H9 (cell line): ENCODE data around the gene ST6GAL1. TPM values are rescaled to one million over a fixed set of nuclear protein-coding genes. Genes with fewer than 3 reads are reported as not detected.
A peak's percentile ranks its signal among the peaks of the same experiment; 100 is the strongest.

Source experiments
- DNase-seq: peaks from one replicate; pipeline ENCODE4 v3.0.0-alpha.2; 2017
- H2AFZ ChIP-seq: one replicate; pipeline ENCODE4 v1.6.1; 2013; ENCODE audit warnings: mild to moderate bottlenecking, low read length, control low read depth, moderate library complexity
- H2AK5ac ChIP-seq: 2 replicates; pipeline ENCODE4 v1.6.1; 2013; ENCODE audit warnings: low read length, control low read depth, mixed read lengths; ENCODE audit not compliant: insufficient read length
- H2BK120ac ChIP-seq: one replicate; pipeline ENCODE4 v1.6.1; 2013; ENCODE audit warnings: low read depth, mild to moderate bottlenecking, low read length, control low read depth, inconsistent platforms; ENCODE audit not compliant: poor library complexity, severe bottlenecking
- H2BK12ac ChIP-seq: 2 replicates; pipeline ENCODE4 v1.6.1; 2013; ENCODE audit warnings: low read length, control low read depth, mixed read lengths, low read depth; ENCODE audit not compliant: insufficient read length
- H2BK15ac ChIP-seq: 2 replicates; pipeline ENCODE4 v1.6.1; 2013; ENCODE audit warnings: low read depth, low read length, control low read depth
- H2BK20ac ChIP-seq: one replicate; pipeline ENCODE4 v1.6.1; 2013; ENCODE audit warnings: low read depth, mild to moderate bottlenecking, low read length, control low read depth, inconsistent platforms; ENCODE audit not compliant: poor library complexity, severe bottlenecking
- H2BK5ac ChIP-seq: 2 replicates; pipeline ENCODE4 v1.6.1; 2013; ENCODE audit warnings: low read length, control low read depth, mixed read lengths; ENCODE audit not compliant: insufficient read length
- H3K14ac ChIP-seq: 2 replicates; pipeline ENCODE4 v1.6.1; 2013; ENCODE audit warnings: low read length, control low read depth; ENCODE audit not compliant: insufficient read depth
- H3K18ac ChIP-seq: 2 replicates; pipeline ENCODE4 v1.6.1; 2013; ENCODE audit warnings: low read depth, mild to moderate bottlenecking, mixed read lengths, low read length, control low read depth; ENCODE audit not compliant: insufficient read length
- H3K23ac ChIP-seq: 2 replicates; pipeline ENCODE4 v1.6.1; 2013; ENCODE audit warnings: low read length, control low read depth, mixed read lengths, low read depth; ENCODE audit not compliant: insufficient read length
- H3K23me2 ChIP-seq: 2 replicates; pipeline ENCODE4 v1.6.1; 2013; ENCODE audit warnings: low read depth, mild to moderate bottlenecking, mixed read lengths, low read length, control low read depth; ENCODE audit not compliant: insufficient read length, poor library complexity, severe bottlenecking
- H3K27ac ChIP-seq: 2 replicates; pipeline ENCODE4 v1.5.1; 2013; ENCODE audit warnings: low read length, control low read depth, mixed read lengths, low read depth; ENCODE audit not compliant: insufficient read length
- H3K27me3 ChIP-seq: 2 replicates; pipeline ENCODE4 v1.6.1; 2013; ENCODE audit warnings: low read length, control low read depth, inconsistent platforms; ENCODE audit not compliant: insufficient read depth
- H3K4ac ChIP-seq: 2 replicates; pipeline ENCODE4 v1.6.1; 2013; ENCODE audit warnings: low read depth, mild to moderate bottlenecking, control low read depth, inconsistent platforms, low read length, moderate library complexity
- H3K4me1 ChIP-seq: 2 replicates; pipeline ENCODE4 v1.6.1; 2013; ENCODE audit warnings: low read length, control low read depth, inconsistent platforms; ENCODE audit not compliant: insufficient read depth
- H3K4me2 ChIP-seq: 2 replicates; pipeline ENCODE4 v1.6.1; 2013; ENCODE audit warnings: low read length, control low read depth, mixed read lengths; ENCODE audit not compliant: insufficient read length, insufficient read depth
- H3K56ac ChIP-seq: 2 replicates; pipeline ENCODE4 v1.6.1; 2013; ENCODE audit warnings: low read depth, mild to moderate bottlenecking, mixed read lengths, low read length, control low read depth; ENCODE audit not compliant: insufficient read length
- H3K79me1 ChIP-seq: 2 replicates; pipeline ENCODE4 v1.6.1; 2013; ENCODE audit warnings: low read depth, mild to moderate bottlenecking, moderate library complexity, low read length, control low read depth, inconsistent platforms; ENCODE audit not compliant: insufficient read depth, poor library complexity, severe bottlenecking
- H3K79me2 ChIP-seq: 2 replicates; pipeline ENCODE4 v1.6.1; 2013; ENCODE audit warnings: low read length, control low read depth, inconsistent platforms; ENCODE audit not compliant: insufficient read depth
- H3K9ac ChIP-seq: 2 replicates; pipeline ENCODE4 v1.6.1; 2013; ENCODE audit warnings: low read length, control low read depth, mixed read lengths; ENCODE audit not compliant: insufficient read length; ENCODE audit errors: extremely low read depth
- H3K9me3 ChIP-seq: one replicate; pipeline ENCODE4 v1.6.1; 2013; ENCODE audit warnings: low read depth, low read length, inconsistent platforms; ENCODE audit not compliant: control insufficient read depth
- H3T11ph ChIP-seq: one replicate; pipeline ENCODE4 v1.6.1; 2013; ENCODE audit warnings: mild to moderate bottlenecking, low read length, control low read depth, inconsistent platforms
- H4K20me1 ChIP-seq: one replicate; pipeline ENCODE4 v1.6.1; 2013; ENCODE audit not compliant: control insufficient read depth, insufficient read length, insufficient read depth
- H4K5ac ChIP-seq: 2 replicates; pipeline ENCODE4 v1.6.1; 2013; ENCODE audit warnings: low read depth, mild to moderate bottlenecking, mixed read lengths, low read length, control low read depth; ENCODE audit not compliant: insufficient read length
- H4K8ac ChIP-seq: replicated peaks from 2 replicates; pipeline ENCODE4 v1.6.1; 2013; ENCODE audit warnings: low read length, control low read depth, mixed read lengths, low read depth; ENCODE audit not compliant: insufficient read length
- H4K91ac ChIP-seq: 2 replicates; pipeline ENCODE4 v1.6.1; 2013; ENCODE audit warnings: low read depth, mild to moderate bottlenecking, moderate library complexity, mixed read lengths, low read length, control low read depth; ENCODE audit not compliant: insufficient read length
- H3K27ac Mint-ChIP-seq, 3 experiments: 2 replicates in 2 of 3; 3 replicates in 1 of 3; pipeline ENCODE4 v1.8.0; 2020 to 2021; ENCODE audit warnings: mixed read lengths in 3 of 3, mild to moderate bottlenecking in 1 of 3, moderate library complexity in 1 of 3
- H3K27me3 Mint-ChIP-seq: 2 replicates; pipeline ENCODE4 v1.8.0; 2021; ENCODE audit warnings: low read depth, mild to moderate bottlenecking, moderate library complexity, mixed read lengths
- H3K36me3 Mint-ChIP-seq, 3 experiments: 2 replicates in 2 of 3; 3 replicates in 1 of 3; pipeline ENCODE4 v1.8.0; 2020 to 2021; ENCODE audit warnings: low read depth in 3 of 3, mixed read lengths in 3 of 3; ENCODE audit not compliant: insufficient read depth in 1 of 3
- H3K4me1 Mint-ChIP-seq, 2 experiments: 2 replicates each; pipeline ENCODE4 v1.8.0; 2020; ENCODE audit warnings: mixed read lengths in 2 of 2
- H3K4me3 Mint-ChIP-seq, 2 experiments: 2 replicates in 1 of 2; 3 replicates in 1 of 2; pipeline ENCODE4 v1.8.0; 2020 to 2021; ENCODE audit warnings: mild to moderate bottlenecking in 2 of 2, mixed read lengths in 2 of 2, moderate library complexity in 1 of 2
- H3K9me3 Mint-ChIP-seq, 2 experiments: 2 replicates in 1 of 2; 3 replicates in 1 of 2; pipeline ENCODE4 v1.8.0; 2020; ENCODE audit warnings: mild to moderate bottlenecking in 2 of 2, mixed read lengths in 2 of 2, moderate library complexity in 1 of 2
- WGBS: extraction: QIAGEN DNeasy Blood & Tissue Kit; methylation state at CpG from one replicate; pipeline ENCODE4 v1.1.7; 2013; ENCODE audit warnings: missing lambda C conversion rate, low lambda C conversion rate, mixed read lengths; ENCODE audit not compliant: insufficient read length; ENCODE audit errors: extremely low coverage; 5-methylcytosine and 5-hydroxymethylcytosine counted together
- total RNA-seq: library from RNA; stranded (reverse); gene quantifications from 2 replicates; pipeline ENCODE4 v1.2.1, GENCODE V29; 2021
- TF ChIP-seq, protein P1 (sequence below): fragments of 200-600 bp; sonication (generic); conservative IDR thresholded peaks from 3 replicates; pipeline ENCODE4 v1.8.0; 2021; ENCODE audit warnings: antibody characterized with exemption, mild to moderate bottlenecking

ST6GAL1 gene
- total RNA-seq, 1 experiment from 2014 or later, result 139 TPM

GRCh38 chr3:187019542-187020072 lies 89.3 kb downstream of the ST6GAL1 start:
- H4K5ac ChIP-seq, result no peak overlapping the region
- H4K8ac ChIP-seq, result no peak overlapping the region
- H3K14ac ChIP-seq, result no peak overlapping the region
- no peak overlapping the region for H3K4me2 ChIP-seq
- H3K4me1 Mint-ChIP-seq, result peaks cover 3 to 18% of the 10 kb centered on the region in 2 experiments; a peak in 3 of 4 replicates
- TF ChIP-seq, protein P1, sequence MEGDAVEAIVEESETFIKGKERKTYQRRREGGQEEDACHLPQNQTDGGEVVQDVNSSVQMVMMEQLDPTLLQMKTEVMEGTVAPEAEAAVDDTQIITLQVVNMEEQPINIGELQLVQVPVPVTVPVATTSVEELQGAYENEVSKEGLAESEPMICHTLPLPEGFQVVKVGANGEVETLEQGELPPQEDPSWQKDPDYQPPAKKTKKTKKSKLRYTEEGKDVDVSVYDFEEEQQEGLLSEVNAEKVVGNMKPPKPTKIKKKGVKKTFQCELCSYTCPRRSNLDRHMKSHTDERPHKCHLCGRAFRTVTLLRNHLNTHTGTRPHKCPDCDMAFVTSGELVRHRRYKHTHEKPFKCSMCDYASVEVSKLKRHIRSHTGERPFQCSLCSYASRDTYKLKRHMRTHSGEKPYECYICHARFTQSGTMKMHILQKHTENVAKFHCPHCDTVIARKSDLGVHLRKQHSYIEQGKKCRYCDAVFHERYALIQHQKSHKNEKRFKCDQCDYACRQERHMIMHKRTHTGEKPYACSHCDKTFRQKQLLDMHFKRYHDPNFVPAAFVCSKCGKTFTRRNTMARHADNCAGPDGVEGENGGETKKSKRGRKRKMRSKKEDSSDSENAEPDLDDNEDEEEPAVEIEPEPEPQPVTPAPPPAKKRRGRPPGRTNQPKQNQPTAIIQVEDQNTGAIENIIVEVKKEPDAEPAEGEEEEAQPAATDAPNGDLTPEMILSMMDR, result peak; percentile 48; the same call in 2 of the 3 replicates
- no peak overlapping the region for H3T11ph ChIP-seq
- no peaks in the 10 kb centered on the region for H3K9me3 ChIP-seq
- H2AK5ac ChIP-seq, result no peak overlapping the region
- H3K23me2 ChIP-seq, result no peaks in the 10 kb centered on the region
- no peak overlapping the region for H2BK15ac ChIP-seq
- no peak overlapping the region for H3K27ac ChIP-seq
- no peaks in the 10 kb centered on the region for H3K9me3 Mint-ChIP-seq
- H4K91ac ChIP-seq, result no peak overlapping the region
- H2BK12ac ChIP-seq, result no peak overlapping the region
- no peak overlapping the region for H3K4ac ChIP-seq
- H3K27me3 Mint-ChIP-seq, result no peaks in the 10 kb centered on the region
- no peak overlapping the region for H2BK120ac ChIP-seq
- WGBS, result no CpG with 5 or more reads among the region's 4 CpGs
- no peaks in the 10 kb centered on the region for H4K20me1 ChIP-seq
- H3K18ac ChIP-seq, result no peak overlapping the region
- H3K4me1 ChIP-seq, result no peaks in the 10 kb centered on the region
- no peak for DNase-seq
- no peak overlapping the region for H3K4me3 Mint-ChIP-seq
- no peak overlapping the region for H3K23ac ChIP-seq
- peaks cover 23 to 55% (median 26%) of the 10 kb centered on the region in 3 experiments; a peak in 6 of 7 replicates for H3K36me3 Mint-ChIP-seq
- H3K79me2 ChIP-seq, result no peaks in the 10 kb centered on the region; the same call in 1 of the 2 replicates
- no peak overlapping the region for H3K56ac ChIP-seq
- H2BK20ac ChIP-seq, result no peak overlapping the region
- no peaks in the 10 kb centered on the region for H3K79me1 ChIP-seq
- H3K9ac ChIP-seq, result no peak overlapping the region
- H3K27ac Mint-ChIP-seq, result peak overlapping the region in 1 of 3 experiments; percentile 50; a peak in 6 of 7 replicates
- H2BK5ac ChIP-seq, result no peak overlapping the region
- H3K27me3 ChIP-seq, result no peaks in the 10 kb centered on the region
- H2AFZ ChIP-seq, result no peak overlapping the region
